GM12801 (cell line): ENCODE results near the gene NHLRC1.

Experiments
- CTCF ChIP-seq: IDR thresholded peaks from one replicate; pipeline ENCODE4 v1.5.1; 2011; ENCODE audit warnings: control low read depth; ENCODE audit not compliant: insufficient read length; ENCODE audit errors: extremely low read depth

The NHLRC1 gene

GRCh38 chr6:18160911-18161310 lies 38.4 kb upstream of the NHLRC1 start:
- TF ChIP-seq CTCF = no peak

GRCh38 chr6:18155864-18156421 lies 33.5 kb upstream of the NHLRC1 start:
- TF ChIP-seq CTCF = no peak

- no peak for TF ChIP-seq CTCF
Measured at GRCh38 chr6:18155150-18155863, 32.8 kb upstream of the NHLRC1 start, which contains the start of gene KDM1B. Gene KDM1B (plus strand): TSS chr6:18155422. CDS start chr6:18159896, 4,474 bp downstream.

- no peak for TF ChIP-seq CTCF
Measured at GRCh38 chr6:18154507-18155149, 32.2 kb upstream of the NHLRC1 start, which contains the start of gene TPMT. Gene TPMT (minus strand): TSS chr6:18155077. CDS start chr6:18149127, 5,950 bp downstream.

DNA sequence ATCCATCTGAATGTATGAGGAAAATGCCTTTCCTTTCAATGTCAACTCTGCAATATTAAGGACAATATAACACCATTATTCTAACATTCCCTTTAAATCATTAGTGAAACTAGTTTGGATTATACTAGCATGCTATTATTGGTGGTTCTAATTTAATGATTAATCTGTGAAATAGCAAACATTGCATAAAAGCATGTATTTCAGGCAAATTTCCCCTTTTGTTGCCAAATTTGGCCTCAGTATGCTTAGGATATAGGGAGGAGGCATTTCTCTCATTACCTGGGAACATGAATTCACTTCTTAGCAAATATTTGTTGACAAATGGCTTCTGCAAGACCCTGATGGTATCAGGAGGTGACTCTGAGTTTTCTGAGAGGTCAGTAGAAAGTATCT lies 30.8 kb upstream of the NHLRC1 start:
- no peak for TF ChIP-seq CTCF

DNA sequence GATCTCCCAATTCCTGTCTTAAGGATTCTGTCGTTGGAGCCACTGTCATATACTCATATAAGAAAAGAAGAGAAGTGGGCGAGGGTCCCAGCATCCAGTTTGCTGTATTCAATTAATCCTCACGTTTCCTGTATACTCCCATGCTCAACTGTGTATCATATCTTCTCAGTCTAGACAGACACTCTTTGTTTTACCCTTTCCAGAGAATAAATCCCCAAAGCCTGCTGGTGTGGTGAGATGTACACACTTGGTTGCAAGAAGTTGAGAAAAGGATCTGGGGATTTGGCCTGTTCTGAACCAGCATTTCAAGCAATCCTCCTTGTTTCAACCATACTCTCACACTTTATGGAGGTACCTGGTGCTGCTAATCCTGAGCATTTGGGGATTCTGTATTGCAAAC lies 29.3 kb upstream of the NHLRC1 start:
- no peak for TF ChIP-seq CTCF

GRCh38 chr6:18148304-18149025 lies 26.0 kb upstream of the NHLRC1 start:
- no peak for TF ChIP-seq CTCF
